ENCODE measurements around the gene TRIM34.
"Not testable (repeated sequence)": the region's sequence is repeated elsewhere in the genome, so short reads cannot be mapped to it uniquely, and the experiment has no call there.

Gene TRIM34

DNA sequence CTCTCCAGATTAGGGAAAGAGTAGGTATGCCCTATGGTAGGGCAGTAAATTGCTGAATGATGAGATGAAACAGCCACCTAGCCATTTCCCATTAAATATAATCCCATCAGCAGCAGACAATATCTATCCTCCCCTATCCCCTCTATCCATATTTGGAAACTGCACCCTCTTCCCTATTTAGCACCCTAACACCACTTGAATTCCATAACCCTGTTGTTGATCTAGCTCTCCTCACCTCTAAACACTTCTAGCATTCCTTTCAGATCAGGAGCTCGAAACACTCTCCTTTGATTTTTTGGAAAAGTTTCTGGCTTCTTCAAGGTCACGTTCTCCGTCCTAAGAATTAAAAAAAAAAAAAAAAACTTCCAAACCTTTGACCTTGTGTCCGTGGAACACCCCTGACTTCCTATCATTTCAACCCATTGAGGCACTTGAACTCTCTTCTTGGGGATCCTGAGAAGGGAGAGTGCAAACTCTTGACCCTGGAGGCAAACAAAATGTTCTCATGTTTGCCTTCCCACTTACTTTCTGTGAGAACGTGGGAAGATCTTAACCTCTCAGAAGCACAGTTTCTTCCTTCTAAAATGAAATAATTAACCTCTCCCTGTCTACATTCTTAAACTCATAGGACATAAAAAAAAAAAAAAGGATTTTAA is 41.1 kb downstream of the TRIM34 start:
- no peak for TF ChIP-seq CTCF (conservative IDR thresholded peaks at IDR 0.05; ENCODE audit: low read depth, low read length)
- no peak overlapping the region for H3K4me3 ChIP-seq (ENCODE audit: low read length)
- no peak for DNase-seq (ENCODE audit: low read depth)

DNA sequence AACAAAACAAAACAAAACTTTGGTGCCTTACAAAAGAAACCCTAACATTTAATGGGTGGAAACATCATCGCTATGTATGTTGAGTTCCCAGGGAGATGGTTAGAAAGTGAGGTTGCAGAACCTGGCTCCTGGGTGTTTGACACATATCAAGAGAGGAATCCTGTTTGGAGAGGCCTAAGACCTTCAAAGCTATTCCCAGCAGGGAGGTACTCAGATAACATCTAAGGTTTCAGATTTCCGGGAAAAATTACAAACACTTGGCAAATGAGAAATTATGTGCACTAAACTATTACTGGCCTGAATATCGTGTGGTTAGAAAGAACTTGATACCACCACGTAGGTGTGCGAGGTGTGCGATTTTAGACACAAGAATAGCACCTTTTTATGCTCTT is 41.6 kb downstream of the TRIM34 start:
- no peak overlapping the region for H3K4me3 ChIP-seq (ENCODE audit: low read length)
- DNase-seq (ENCODE audit: low read depth) = no peak
- no peak for TF ChIP-seq CTCF (conservative IDR thresholded peaks at IDR 0.05; ENCODE audit: low read depth, low read length)

DNA sequence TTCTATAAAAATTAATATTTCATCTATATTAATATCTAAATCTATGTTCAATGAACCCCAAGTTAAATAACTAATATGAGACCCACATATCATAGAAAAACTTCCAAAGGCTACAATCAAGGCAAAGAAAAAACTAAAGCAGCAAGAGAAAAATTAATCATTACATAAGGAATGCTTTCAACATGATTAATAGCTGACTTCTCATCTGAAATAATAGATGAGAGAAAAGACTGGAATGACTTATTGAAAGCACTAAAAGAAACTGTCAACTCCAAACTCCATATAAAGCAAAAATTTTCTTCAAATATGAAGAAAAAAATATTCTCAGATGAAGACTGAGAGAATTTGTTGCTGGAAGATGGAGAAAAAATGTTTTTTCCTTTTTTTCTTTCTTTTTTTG is 47.0 kb downstream of the TRIM34 start:
- no peak overlapping the region for H3K4me3 ChIP-seq (ENCODE audit: low read length)
- TF ChIP-seq CTCF (conservative IDR thresholded peaks at IDR 0.05; ENCODE audit: low read depth, low read length) = no peak
- no peak for DNase-seq (ENCODE audit: low read depth)

DNA sequence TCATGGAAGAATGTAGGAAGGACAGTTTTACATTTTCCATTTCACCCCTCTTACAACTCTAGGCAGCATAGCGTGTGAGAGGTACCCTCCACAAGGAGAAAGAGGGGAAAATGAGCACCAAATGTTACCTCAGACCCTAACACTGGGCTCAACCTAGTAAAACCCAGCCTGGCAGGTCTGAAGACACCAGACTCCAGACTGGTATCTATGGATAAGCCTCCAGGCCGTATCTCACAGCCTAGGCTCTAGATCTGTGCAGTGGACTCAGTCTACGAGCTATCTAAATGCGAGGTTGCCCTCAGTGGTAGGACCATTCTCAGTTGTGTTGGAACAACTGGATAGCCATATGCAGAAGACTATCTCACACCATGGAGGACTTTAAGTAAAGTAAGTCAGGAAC is 49.6 kb downstream of the TRIM34 start:
- no peak for DNase-seq (ENCODE audit: low read depth)
- no peak for TF ChIP-seq CTCF (conservative IDR thresholded peaks at IDR 0.05; ENCODE audit: low read depth, low read length)

DNA sequence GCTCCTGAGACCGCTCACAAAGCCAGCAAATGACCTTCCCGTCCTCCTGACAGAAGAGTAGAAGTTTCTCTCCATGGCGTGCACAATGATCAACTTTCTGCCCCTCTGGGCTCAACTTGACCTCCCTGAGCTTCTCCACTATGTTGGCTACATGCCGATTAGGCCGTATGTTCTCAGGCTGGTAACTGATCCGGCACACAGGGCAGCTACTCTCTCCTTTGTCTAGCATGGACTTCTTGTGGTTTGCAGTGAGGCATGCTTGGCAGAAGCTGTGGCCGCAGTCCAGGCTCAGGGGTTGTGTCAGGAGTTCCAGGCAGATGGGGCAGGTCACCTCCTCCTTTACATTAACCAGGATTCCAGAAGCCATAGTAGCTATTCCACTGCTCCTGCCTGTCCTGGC is 55.0 kb downstream of the TRIM34 start:
- TF ChIP-seq CTCF (conservative IDR thresholded peaks at IDR 0.05; ENCODE audit: low read depth, low read length) = no peak
- DNase-seq (ENCODE audit: low read depth) = no peak
- H3K4me3 ChIP-seq (ENCODE audit: low read length) = no peak overlapping the region

More for the DNA sequence above, 49.6 kb downstream of the TRIM34 start:
- no peak overlapping the region for H3K4me3 ChIP-seq (ENCODE audit: low read length)

GRCh38 chr11:5682890-5683441 is 58.2 kb downstream of the TRIM34 start:
- not testable (repeated sequence) for H3K4me3 ChIP-seq (ENCODE audit: low read length); DNase-seq (ENCODE audit: low read depth)

- not testable (repeated sequence) for H3K4me3 ChIP-seq (ENCODE audit: low read length); DNase-seq (ENCODE audit: low read depth)
These were observed 58.8 kb downstream of the TRIM34 start for GRCh38 chr11:5683620-5684019.

- no peak for DNase-seq (ENCODE audit: low read depth)
These were observed 59.3 kb downstream of the TRIM34 start for GRCh38 chr11:5684036-5684645.

More at GRCh38 chr11:5684036-5684645, 59.3 kb downstream of the TRIM34 start:
- H3K4me3 ChIP-seq (ENCODE audit: low read length) = peak overlapping the region; percentile 59
- no peak for TF ChIP-seq CTCF (conservative IDR thresholded peaks at IDR 0.05; ENCODE audit: low read depth, low read length)
